Gastrocnemius medialis (tissue), 4 donors: ENCODE measurements around the gene SLFN12. TPM values are rescaled to one million over a fixed set of nuclear protein-coding genes. Genes with fewer than 3 reads are reported as not detected.
A peak's percentile ranks its signal among the peaks of the same experiment; 100 is the strongest.
"Not testable (repeated sequence)": the region's sequence is repeated elsewhere in the genome, so short reads cannot be mapped to it uniquely, and the experiment has no call there.

ENCODE experiments used
- ATAC-seq, 2 donors: fragments of 150-250 bp; one replicate each; pipeline ENCODE4 v1.9.1; 2016
- DNase-seq, 2 donors: peaks; one replicate each; pipeline ENCODE4 v3.0.0-alpha.2; 2019
- H3K27ac ChIP-seq, 4 donors: fragments of 200-600 bp; sonication (generic); 1 replicate in 1 of 4; 2 replicates in 3 of 4; pipeline ENCODE4 v1.5.1; 2016 to 2018; ENCODE audit warnings: mild to moderate bottlenecking in 2 of 4, moderate library complexity in 1 of 4
- H3K27me3 ChIP-seq, 3 donors: fragments of 200-600 bp; sonication (generic) in 2 of 3; 1 replicate in 1 of 3; 2 replicates in 2 of 3; pipeline versions ENCODE4 v1.5.1 to v1.6.0; 2016 to 2019; ENCODE audit warnings: mild to moderate bottlenecking in 1 of 3, moderate library complexity in 1 of 3
- H3K36me3 ChIP-seq, 2 donors: fragments of 200-600 bp; sonication (generic) in 1 of 2; one replicate each; pipeline ENCODE4 v1.5.1; 2017 to 2018
- H3K4me1 ChIP-seq, 2 donors: fragments of 200-600 bp; sonication (generic) in 1 of 2; one replicate each; pipeline ENCODE4 v1.5.1; 2016 to 2017; ENCODE audit warnings: mild to moderate bottlenecking in 2 of 2
- H3K4me3 ChIP-seq, 4 donors: fragments of 200-600 bp; sonication (generic) in 3 of 4; 1 replicate in 1 of 4; 2 replicates in 3 of 4; pipeline ENCODE4 v1.5.1; 2016 to 2019; ENCODE audit warnings: mild to moderate bottlenecking in 2 of 4
- H3K9me3 ChIP-seq, 3 donors: fragments of 200-600 bp; sonication (generic) in 2 of 3; 1 replicate in 1 of 3; 2 replicates in 2 of 3; pipeline ENCODE4 v1.5.1; 2016 to 2019
- CTCF ChIP-seq, 5 experiments: fragments of 450-650 bp in 3 of 5; fragments of 200-600 bp in 2 of 5; sonication (generic) in 2 of 5; IDR thresholded peaks in 4 of 5; conservative IDR thresholded peaks in 1 of 5; 1 replicate in 4 of 5; 2 replicates in 1 of 5; pipeline ENCODE4 v1.5.1; 2016 to 2019; ENCODE audit warnings: antibody characterized with exemption in 5 of 5, mild to moderate bottlenecking in 3 of 5, moderate library complexity in 3 of 5
- POLR2A ChIP-seq, 2 donors: fragments of 450-650 bp; IDR thresholded peaks; one replicate each; pipeline ENCODE4 v1.6.1; 2017; ENCODE audit warnings: antibody characterized with exemption in 2 of 2, mild to moderate bottlenecking in 2 of 2, moderate library complexity in 2 of 2
- in situ Hi-C, 4 donors: fragments of 200-750 bp; cut with MboI; loops; one replicate each; pipeline versions ENCODE4 v1.15.0 to v1.8.0; 2017; ENCODE audit warnings: low sequenced_read_pairs in 4 of 4
- intact Hi-C: fragments of 100-400 bp; cut with DNase I; formaldehyde crosslinking; loops from one replicate; pipeline ENCODE4 v1.15.1; 2023; ENCODE audit warnings: low total_unique reads
- total RNA-seq, 4 donors: library from RNA; depleted of rRNA; stranded (reverse); fragments of >200 nt; gene quantifications; one replicate each; pipeline versions ENCODE4 v1.1.0 to v1.2.3, GENCODE V29; 2016

The SLFN12 gene
- total RNA-seq, 4 donors from 2014 or later, result 0.76 to 2.2 (median 1.3) TPM

GRCh38 chr17:35468475-35468874 lies 36.2 kb upstream of the SLFN12 start:
- H3K4me3 ChIP-seq, result no peak overlapping the region
- H3K27ac ChIP-seq, result no peak overlapping the region
- H3K9me3 ChIP-seq, result no peaks in the 10 kb centered on the region
- TF ChIP-seq POLR2A (IDR thresholded peaks at IDR 0.05), result no peak
- no peak for TF ChIP-seq CTCF (IDR thresholded peaks at IDR 0.05 in 4 of 5, conservative IDR thresholded peaks at IDR 0.05 in 1 of 5)
- intact Hi-C loops, result no loop called here
- H3K36me3 ChIP-seq, result no peaks in the 10 kb centered on the region
- no peak for ATAC-seq
- no peaks in the 10 kb centered on the region for H3K4me1 ChIP-seq
- H3K27me3 ChIP-seq, result peaks cover 0 to 10% (median 0%) of the 10 kb centered on the region in 3 donors
- in situ Hi-C loops, result no loop called here
- DNase-seq, result no peak

GRCh38 chr17:35467824-35468223 lies 35.5 kb upstream of the SLFN12 start:
- no peak for DNase-seq
- H3K4me1 ChIP-seq, result no peaks in the 10 kb centered on the region
- H3K9me3 ChIP-seq, result no peaks in the 10 kb centered on the region
- H3K4me3 ChIP-seq, result no peak overlapping the region
- intact Hi-C loops (no loop called here), in situ Hi-C loops (no loop called here)
- H3K36me3 ChIP-seq, result no peaks in the 10 kb centered on the region
- peaks cover 0 to 15% (median 3%) of the 10 kb centered on the region in 3 donors for H3K27me3 ChIP-seq
- no peak overlapping the region for H3K27ac ChIP-seq
- ATAC-seq, result no peak
- TF ChIP-seq POLR2A (IDR thresholded peaks at IDR 0.05) (no peak), CTCF (IDR thresholded peaks at IDR 0.05 in 4 of 5, conservative IDR thresholded peaks at IDR 0.05 in 1 of 5) (no peak)

GRCh38 chr17:35460354-35460851 lies 28.1 kb upstream of the SLFN12 start:
- Histone ChIP-seq H3K36me3 (no peaks in the 10 kb centered on the region), H3K4me3 (peak overlapping the region; percentile 32 to 50 (median 42)), H3K27ac (no peak overlapping the region), H3K27me3 (peaks cover 0 to 38% (median 25%) of the 10 kb centered on the region in 3 donors), H3K4me1 (no peaks in the 10 kb centered on the region), H3K9me3 (no peaks in the 10 kb centered on the region)
- intact Hi-C loops (no loop called here), in situ Hi-C loops (no loop called here)
- no peak for ATAC-seq
- TF ChIP-seq CTCF (IDR thresholded peaks at IDR 0.05 in 4 of 5, conservative IDR thresholded peaks at IDR 0.05 in 1 of 5) (no peak), POLR2A (IDR thresholded peaks at IDR 0.05) (no peak)
- DNase-seq, result peak in 1 of 2 donors; percentile 15

- H3K27ac ChIP-seq, H3K36me3 ChIP-seq, DNase-seq, in situ Hi-C loops, H3K4me3 ChIP-seq, H3K4me1 ChIP-seq, intact Hi-C loops, ATAC-seq, H3K9me3 ChIP-seq: not testable (repeated sequence)
- peaks cover 9 to 28% (median 16%) of the 10 kb centered on the region in 3 donors for H3K27me3 ChIP-seq
These were observed 21.7 kb upstream of the SLFN12 start for GRCh38 chr17:35454035-35454434.

- intact Hi-C loops, result no loop called here
- peaks cover 0 to 5% of the 10 kb centered on the region in 2 donors for H3K4me1 ChIP-seq
- in situ Hi-C loops, result no loop called here
- H3K27ac ChIP-seq, result no peak overlapping the region
- DNase-seq, result no peak
- H3K36me3 ChIP-seq, result no peaks in the 10 kb centered on the region
- no peak for ATAC-seq
- H3K4me3 ChIP-seq, result no peak overlapping the region
- peaks cover 18 to 37% (median 24%) of the 10 kb centered on the region in 3 donors for H3K27me3 ChIP-seq
- no peak for TF ChIP-seq POLR2A (IDR thresholded peaks at IDR 0.05)
- no peak for TF ChIP-seq CTCF (IDR thresholded peaks at IDR 0.05 in 4 of 5, conservative IDR thresholded peaks at IDR 0.05 in 1 of 5)
- no peaks in the 10 kb centered on the region for H3K9me3 ChIP-seq
These were observed 20.9 kb upstream of the SLFN12 start for GRCh38 chr17:35453171-35453570.
